ENCODE results near the gene COL20A1.

Gene COL20A1

DNA sequence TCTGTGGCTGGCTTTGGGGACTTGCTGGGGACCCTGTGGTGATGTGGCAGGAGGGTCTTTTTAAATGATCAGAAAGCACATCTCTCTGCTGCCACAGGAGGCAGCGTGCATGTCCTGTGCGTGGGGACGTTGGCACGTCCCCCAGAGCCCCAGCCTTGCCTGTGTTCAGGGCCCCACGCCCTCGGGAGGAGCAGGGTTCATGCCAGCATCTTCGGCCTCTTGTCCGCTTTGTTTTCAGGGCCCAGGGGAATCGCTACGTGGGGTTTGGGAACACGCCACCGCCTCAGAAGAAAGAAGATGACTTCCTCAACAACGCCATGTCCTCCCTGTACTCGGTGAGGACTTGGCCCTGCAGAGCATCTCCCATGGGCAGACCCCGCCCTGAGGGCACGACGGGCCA lies 14.3 kb upstream of the COL20A1 start:
- DNase-seq, result no peak

DNA sequence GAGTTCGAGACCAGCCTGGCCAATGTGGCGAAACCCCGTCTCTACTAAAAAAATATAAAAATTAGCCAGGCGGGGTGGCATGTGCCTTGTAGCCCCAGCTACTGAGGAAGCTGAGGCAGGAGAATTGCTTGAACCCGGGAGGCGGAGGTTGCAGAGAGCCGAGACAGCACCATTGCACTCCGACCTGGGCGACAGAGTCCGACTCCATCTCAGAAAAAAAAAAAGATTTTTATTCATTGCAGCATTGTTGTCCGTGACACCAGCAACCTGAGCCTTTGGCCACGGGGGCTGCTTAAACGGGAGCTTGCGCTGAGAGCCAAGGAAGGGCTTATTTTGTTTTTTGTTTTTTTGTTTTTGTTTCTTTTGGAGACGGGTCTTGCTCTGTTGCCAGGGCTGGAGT lies 13.1 kb upstream of the COL20A1 start:
- TF ChIP-seq GATA1 (IDR thresholded peaks at IDR 0.05; ENCODE audit: low read depth, low read length), result no peak
- TF ChIP-seq POLR2A (IDR thresholded peaks at IDR 0.05; ENCODE audit: low read length), result no peak

More for the DNA sequence above, 14.3 kb upstream of the COL20A1 start:
- TF ChIP-seq POLR2A (IDR thresholded peaks at IDR 0.05; ENCODE audit: low read length), result no peak
- TF ChIP-seq GATA1 (IDR thresholded peaks at IDR 0.05; ENCODE audit: low read depth, low read length), result no peak

DNA sequence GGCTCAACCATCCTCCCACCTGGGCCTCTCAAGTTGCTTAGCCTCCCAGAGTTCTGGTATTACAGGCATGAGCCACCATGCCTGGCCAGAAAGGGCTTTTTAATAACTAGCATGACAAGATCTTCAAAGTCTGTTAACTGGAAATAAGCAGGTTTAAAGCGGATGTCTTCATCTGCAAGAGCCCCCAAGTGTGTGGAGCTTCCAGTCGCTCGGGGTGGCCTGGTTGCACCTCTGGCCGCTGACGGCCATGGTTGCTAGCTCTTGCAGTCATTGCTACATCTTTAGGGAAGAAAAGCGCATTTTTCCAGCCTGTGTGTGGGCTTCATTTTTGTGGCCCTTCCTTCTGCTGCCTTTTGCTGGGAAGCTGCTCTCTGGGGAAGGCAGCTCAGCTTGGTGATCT lies 12.6 kb upstream of the COL20A1 start:
- no peak for DNase-seq
- TF ChIP-seq POLR2A (IDR thresholded peaks at IDR 0.05; ENCODE audit: low read length), result no peak

More for the DNA sequence above, 13.1 kb upstream of the COL20A1 start:
- no peak for DNase-seq

DNA sequence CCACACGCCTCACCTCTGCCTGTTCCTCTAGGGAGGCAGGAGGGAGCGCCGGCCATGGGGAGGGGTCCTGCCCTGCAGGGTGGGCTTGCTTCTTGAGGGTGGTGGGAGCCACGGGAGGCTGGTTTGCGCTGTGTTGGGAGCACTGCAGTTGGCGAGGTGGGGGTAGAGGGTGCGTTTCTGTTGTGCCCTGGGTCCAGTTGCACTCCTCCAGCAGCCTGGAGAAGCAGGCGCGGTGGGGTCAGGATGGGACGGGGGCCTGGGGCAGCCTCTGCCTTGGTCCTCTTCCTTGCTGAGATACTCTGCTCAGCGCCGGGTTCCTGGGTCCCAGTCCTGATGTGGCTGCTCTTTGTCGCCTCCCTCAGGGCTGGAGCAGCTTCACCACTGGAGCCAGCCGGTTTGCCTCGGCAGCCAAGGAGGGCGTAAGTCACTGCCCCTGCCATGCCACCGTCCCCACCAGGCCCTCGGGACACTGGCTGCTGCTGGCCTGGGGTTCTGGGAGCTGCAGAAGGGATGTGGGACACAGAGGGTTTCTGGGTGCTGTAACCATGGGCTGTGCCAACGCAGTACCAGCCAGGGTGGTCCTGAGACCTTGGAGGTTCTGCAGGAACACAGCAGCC lies 11.9 kb upstream of the COL20A1 start:
- TF ChIP-seq GATA1 (IDR thresholded peaks at IDR 0.05; ENCODE audit: low read depth, low read length), result no peak
- DNase-seq, result no peak

DNA sequence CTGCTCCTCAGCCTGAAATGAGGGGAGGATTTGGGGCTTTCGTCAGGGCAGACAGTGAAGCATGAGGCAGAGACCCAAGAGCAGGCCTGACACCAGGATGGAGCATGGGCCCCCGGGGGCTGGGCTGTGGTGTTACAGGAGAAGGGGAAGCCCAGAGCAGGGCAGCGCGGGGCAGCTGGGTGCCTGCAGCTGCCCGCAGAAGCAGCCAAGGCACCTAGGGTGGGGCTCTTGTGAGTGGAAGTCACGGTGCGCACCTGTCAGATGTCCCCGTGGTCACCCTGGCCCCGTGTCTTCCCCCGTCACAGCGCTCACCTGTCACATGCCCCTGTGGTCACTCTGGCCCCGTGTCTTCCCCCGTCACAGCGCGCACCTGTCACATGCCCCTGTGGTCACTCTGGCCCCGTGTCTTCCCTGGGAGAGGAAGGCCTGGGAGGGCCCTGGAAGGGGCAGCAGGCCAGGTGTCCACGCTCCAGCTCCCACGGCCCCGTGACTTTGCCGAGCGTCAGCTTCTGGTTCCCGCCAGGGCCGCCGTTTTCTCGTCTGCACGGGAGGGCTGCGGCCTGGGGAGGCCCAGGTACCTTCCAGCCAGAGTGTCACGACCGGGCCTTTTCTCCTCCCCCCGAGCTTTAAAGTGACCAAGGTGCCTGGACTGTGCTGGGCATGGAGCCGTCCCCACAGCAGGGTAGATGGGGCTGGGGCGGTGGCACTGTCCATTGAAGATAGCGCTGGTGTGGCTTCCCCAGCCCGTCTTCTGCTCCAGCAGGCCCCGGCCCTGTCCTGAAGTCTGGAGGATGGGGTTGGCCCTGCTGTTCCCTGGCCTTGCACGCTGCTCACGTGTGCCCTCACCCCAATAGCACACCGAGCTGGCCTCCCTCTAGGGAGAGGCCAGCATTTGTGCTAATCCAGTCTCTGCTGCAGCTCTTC lies 11.0 kb upstream of the COL20A1 start:
- TF ChIP-seq POLR2A (IDR thresholded peaks at IDR 0.05; ENCODE audit: low read length) (no peak), GATA1 (IDR thresholded peaks at IDR 0.05; ENCODE audit: low read depth, low read length) (no peak)
- DNase-seq, result no peak

DNA sequence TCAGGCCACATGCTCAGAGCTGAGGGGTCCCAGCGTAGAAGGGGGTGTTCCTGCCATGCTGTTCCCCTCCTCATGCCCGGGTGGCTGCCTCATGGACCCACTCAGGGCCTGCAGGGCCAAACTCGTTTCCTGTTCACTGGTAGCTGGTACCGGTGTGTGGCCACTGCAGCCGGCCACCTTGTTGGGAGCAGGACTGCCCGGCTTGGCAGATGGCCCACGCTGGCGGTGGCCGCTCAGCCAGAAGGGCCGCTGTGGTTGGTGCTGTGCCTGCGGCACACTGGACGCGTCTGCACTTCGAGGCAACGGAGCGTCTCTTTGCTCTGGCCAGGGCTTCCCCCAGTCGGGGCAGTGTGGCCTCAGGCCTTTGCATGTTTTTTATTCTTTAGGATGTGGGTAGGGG lies 10.0 kb upstream of the COL20A1 start:
- DNase-seq, result no peak
- TF ChIP-seq POLR2A (IDR thresholded peaks at IDR 0.05; ENCODE audit: low read length) (no peak), GATA1 (IDR thresholded peaks at IDR 0.05; ENCODE audit: low read depth, low read length) (no peak)

DNA sequence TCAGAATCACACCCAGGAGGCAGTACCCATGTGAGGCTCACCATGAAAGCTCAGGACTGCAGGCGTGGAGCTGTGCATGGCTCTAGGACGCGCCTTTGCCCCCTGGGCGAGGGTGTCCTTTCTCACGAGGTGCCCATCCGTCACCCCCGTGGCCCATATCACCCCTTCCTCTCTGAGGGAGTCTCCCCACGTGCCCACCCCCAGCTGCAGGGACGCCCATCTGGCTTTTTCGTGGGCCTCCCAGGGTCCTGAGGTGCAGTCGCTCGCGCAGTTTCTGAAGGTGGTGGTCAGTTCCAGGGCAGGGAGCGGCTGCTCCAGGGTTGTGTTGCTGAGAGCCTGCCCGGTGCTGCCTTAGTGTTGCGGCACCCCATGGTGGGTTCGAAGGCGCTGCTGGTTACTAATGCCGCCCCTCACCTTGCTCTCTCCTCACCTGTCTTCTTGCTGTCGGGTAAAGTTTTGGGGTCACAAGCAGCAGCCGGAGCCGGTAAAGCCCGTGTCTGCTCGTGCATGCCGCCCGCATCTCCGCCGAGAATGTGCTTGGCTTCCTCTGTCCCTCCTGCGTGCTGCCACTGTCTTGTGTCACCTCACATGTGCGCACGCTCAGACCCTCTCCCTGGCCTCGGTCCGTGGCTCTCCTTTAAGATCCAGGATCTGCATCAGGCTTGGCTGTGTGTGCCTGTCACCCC lies 9.4 kb upstream of the COL20A1 start:
- no peak for TF ChIP-seq GATA1 (IDR thresholded peaks at IDR 0.05; ENCODE audit: low read depth, low read length)
- TF ChIP-seq POLR2A (IDR thresholded peaks at IDR 0.05; ENCODE audit: low read length), result no peak
- no peak for DNase-seq

DNA sequence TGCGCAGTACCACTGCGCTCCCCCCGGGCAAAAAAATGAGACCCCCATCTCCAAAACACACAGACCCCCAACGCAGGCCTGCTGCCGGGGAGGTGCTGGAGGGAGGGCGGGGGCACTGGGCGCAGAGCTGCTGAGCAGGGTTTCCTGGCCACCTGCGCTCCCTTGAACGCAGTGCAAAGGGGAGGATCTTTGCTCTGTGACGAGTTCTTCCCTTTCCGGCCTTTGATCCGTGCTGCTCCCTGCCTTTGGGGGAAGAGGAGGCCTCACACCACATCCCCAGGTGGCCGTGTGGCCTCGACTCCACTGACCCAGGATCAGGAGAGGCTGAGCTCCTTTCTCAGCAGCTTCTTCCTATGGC lies 8.9 kb upstream of the COL20A1 start:
- TF ChIP-seq GATA1 (IDR thresholded peaks at IDR 0.05; ENCODE audit: low read depth, low read length), result no peak
- no peak for TF ChIP-seq POLR2A (IDR thresholded peaks at IDR 0.05; ENCODE audit: low read length)

DNA sequence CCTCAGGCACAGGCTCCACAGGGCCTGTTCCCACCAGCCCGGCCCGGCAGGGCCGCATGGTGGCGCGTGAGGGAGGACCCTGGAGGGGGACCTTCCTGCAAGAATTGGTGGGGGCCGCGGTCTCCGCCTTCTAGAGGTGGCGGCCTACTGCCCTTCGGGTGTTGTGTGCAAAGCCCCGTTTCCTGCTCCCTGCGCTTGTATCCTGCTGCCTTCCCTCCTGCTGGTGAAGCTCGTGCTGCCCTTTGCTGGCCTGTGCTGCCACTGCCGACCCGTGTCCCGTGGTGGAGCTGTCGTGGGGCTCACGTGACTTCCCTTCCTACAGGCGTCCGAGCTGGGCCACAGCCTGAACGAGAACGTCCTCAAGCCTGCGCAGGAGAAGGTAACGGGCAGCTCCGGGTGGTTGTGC lies 8.4 kb upstream of the COL20A1 start:
- TF ChIP-seq POLR2A (IDR thresholded peaks at IDR 0.05; ENCODE audit: low read length) (no peak), GATA1 (IDR thresholded peaks at IDR 0.05; ENCODE audit: low read depth, low read length) (no peak)
- no peak for DNase-seq

More for the DNA sequence above, 8.9 kb upstream of the COL20A1 start:
- no peak for DNase-seq

DNA sequence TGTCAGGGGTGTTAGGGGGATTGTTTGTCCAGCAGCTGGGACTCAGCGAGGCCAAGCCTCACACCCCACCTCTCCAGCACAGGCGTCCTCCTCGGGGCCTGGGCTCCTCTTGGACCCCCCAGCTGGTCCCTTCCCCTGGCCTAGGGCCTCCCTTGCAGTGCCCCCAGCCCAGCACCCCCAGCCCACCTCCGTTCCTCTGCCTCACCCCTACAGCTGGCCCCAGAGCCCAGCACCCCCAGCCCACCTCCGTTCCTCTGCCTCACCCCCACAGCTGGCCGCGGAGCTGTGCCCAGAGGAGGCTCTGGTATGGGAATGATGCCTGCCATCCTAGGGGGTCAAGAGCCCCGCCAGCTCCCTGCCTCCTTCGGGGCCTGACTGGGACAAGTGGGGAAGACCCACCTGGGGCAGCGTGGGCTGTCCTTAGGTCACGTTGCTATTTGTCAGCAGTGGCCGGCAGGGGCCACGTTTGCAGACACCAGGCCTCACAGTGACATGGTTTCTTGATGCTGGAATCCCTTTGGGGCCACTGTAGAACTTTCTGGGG lies 7.9 kb upstream of the COL20A1 start:
- TF ChIP-seq POLR2A (IDR thresholded peaks at IDR 0.05; ENCODE audit: low read length) (no peak), GATA1 (IDR thresholded peaks at IDR 0.05; ENCODE audit: low read depth, low read length) (no peak)
- no peak for DNase-seq

DNA sequence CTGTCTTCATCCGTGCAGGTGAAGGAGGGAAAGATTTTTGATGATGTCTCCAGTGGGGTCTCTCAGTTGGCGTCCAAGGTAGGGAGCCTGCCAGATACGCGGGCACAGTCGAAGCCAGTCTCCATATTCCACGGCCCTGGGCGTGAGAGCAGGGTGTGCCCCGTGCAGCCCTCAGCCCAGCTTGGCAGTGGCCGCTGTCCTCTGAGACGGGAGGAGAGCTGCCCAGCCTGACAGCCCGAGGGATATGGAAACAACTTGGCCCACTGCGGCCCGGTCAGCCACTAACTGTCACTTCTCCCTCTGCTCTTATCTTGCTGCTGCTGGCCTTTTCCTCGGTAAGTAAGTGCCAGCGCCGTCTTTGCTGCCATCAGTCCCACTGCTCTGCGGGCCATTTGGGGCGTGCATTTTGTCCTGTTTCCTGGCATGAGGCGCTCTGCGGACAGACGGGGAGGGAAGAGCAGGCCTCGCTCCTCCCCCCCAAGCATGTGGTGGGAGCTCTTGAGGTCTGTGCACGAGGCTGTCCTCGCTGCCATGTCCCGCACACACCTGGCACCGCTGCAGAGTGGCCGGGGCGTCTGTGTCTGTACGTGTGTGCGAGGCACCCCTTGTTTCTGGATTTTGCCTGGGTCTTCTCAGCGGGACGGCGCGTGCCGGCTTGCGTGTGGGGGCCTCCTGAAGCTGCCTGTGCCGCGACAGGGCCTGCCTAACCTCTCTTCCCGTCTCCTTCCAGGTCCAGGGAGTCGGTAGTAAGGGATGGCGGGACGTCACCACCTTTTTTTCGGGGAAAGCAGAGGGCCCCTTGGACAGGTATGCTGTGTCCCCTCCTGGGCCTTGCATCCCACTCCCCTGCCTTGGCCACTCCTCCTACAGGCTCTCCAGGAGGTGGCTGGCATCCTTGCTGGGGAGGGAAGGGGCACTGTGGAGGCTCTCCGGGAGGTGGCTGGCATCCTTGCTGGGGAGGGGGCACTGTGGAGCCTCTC lies 7.1 kb upstream of the COL20A1 start:
- TF ChIP-seq POLR2A (IDR thresholded peaks at IDR 0.05; ENCODE audit: low read length), result no peak
- no peak for TF ChIP-seq GATA1 (IDR thresholded peaks at IDR 0.05; ENCODE audit: low read depth, low read length)
- no peak for DNase-seq

DNA sequence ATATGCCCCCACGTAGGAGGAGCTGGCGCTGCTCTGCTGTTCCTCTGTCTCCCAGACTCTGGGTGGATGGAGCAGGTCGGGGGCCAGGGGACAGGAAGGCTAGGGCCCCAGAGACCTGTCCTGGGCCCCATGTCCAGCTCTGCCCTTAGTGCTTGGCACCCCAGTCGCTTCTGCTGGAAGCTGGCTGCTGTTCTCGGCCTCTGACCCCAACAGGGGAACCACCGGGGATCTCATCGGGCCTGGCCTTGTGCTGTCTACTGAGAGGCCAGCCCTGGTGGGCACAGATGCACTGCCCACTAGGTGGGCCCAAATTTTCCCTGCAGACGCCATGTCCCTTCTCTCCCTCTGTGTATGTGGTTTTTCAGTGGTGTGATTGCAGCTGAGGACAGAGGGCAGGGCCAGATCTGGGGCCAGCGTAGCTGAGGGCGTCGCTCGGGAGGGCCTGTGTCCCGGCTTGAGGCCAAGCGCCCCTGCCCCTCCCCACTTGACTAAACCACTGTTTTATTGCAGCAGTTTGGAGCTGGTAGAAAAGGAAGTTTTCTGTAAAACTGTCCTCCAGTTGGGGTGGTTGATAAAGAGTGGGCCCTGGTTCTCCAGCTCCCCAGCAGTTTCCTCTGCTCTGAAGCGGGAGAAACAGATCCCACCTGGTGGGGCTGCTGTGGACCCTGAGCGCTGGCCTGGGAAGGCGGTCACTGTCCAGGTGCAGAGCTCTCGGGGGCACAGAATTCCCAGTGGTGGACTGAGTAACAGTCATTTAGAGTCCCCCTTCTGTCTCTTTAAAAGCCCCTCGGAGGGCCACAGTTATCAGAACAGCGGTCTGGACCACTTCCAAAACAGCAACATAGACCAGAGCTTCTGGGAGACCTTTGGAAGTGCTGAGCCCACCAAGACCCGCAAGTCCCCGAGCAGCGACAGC lies 5.9 kb upstream of the COL20A1 start:
- TF ChIP-seq POLR2A (IDR thresholded peaks at IDR 0.05; ENCODE audit: low read length) (no peak), GATA1 (IDR thresholded peaks at IDR 0.05; ENCODE audit: low read depth, low read length) (no peak)
- DNase-seq, result no peak
